Measurements from ENCODE around the gene RAP1B.

RAP1B gene

DNA sequence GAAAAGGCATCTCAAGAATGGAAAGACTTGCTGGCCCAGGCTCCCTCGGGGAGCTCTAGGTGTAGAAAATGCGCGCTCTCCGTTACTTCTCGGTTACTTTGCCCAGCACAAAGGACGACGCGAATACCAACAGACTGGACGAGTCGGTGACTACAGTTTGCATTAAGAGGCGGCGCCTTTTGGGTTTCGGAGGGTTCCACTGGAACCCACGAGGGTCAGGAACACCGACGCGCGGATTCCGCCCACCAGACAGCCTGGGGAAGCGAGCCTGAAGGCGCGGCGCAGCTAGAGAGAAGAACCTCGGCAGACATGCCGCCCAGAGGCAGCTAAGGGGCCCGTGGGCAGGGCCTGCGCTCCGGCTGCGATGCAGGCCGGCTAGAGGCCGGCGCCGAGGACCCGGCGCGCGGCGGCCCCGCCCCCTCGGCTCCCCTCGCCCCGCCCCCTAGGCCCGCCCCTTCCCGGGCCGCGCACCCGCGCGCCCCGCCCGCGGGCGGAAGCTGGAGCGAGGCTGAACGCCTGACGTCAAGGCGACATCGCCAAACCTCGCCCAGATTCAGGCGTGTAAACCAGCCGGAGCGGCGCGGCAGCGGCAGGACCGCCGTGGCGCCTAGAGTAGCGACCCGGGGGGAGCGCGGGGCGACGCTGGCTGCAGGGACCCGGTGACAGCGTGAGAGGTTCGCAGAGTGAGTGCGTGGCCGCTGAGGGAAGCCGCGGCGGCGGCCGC, at the start of gene RAP1B:
RAP1B (plus strand) TSS at position 530 of the 724 bp plus-strand sequence. CDS start 37,826 bp downstream, outside the sequence.
- DNase-seq: peak; percentile 91

DNA sequence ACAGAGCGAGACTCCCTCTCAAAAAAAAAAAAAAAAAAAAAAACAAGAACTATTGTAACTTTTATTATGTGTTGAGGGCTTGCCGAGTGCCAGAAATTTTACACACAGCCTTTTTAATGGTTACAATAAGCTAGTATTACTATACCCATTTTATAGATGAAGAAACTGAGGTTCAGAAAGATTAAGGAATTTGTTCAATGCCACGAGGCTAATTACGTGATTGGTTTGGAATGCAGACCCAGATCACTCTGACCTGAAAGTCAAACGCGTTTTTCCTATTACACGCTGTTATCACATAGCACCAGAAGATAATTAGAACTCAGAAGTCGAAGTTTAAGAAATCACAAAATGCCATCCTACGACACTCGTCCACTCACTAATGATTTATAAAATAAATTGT, 48.9 kb upstream of the RAP1B start:
- DNase-seq: no peak

DNA sequence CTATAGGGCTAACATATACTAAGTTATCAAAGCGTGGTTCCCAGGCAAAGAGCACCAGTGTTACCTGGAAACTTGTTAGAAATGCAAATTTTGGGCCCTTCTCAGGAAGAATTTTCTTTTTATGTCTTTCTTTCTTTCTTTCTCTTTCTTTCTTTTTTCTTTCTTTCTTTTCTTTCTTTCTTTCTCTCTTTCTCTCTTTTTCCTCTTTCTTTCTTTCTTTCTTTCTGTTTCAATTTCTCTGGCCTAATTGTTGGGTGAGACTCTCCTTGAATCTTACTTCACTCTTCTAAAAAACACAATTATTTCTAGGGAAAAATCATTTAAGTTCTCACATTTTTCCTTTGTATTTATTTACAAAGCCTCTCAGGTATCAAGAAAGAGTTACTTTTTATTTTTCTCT, 46.5 kb upstream of the RAP1B start:
- DNase-seq: no peak

DNA sequence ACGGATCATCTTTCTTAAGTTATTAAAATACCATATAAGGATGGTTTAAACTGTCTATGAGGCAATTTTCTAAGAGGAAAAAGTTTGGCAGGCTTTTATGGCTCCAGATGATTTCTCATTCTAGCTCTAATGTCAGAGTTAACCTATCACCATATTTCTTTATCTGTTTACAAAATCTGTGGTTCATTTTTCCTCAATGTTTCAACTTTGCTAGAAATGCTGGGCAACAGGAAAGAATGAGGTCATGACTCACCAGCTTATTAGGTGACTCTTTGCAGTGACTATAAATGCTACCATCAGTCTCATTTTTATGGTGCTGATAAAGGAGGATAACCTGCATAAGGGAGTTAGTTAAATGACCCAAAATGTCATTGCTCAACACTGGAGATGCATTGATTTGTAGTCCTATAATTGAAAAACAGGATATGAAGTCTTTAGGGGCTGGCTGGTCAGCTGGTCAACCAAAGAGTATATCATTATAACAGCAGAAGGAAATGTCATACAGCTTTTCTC, 45.3 kb upstream of the RAP1B start:
- no peak for DNase-seq

DNA sequence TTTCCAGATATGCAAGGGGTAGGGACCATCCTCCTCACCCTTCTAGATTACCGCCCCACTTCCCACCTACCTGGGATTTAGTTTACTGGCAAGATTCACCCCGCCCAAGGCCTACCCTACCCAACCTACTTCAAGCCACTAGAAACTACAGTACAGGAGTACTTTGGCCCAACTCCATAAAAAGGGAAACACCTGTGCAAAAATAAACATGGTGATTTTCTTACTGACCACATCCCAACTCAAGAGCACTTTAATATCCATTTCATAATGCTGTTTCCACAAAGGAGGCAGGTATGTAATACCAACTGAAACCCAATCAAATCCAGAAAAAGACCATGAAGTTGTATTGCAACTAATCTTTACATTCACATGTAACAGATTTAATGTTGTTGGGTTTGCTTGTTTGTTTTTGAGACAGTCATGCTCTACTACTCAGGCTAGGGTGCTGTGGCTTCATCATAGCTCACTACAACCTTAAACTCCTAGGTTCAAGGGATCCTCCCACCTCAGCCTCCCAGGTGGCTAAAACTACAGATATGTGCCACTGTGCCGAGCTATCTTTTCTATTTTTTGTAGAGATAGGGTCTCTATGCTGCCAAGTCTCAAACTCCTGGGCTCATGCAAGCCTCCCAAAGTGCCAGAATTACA, 41.7 kb upstream of the RAP1B start:
- peak; percentile 24 for DNase-seq

DNA sequence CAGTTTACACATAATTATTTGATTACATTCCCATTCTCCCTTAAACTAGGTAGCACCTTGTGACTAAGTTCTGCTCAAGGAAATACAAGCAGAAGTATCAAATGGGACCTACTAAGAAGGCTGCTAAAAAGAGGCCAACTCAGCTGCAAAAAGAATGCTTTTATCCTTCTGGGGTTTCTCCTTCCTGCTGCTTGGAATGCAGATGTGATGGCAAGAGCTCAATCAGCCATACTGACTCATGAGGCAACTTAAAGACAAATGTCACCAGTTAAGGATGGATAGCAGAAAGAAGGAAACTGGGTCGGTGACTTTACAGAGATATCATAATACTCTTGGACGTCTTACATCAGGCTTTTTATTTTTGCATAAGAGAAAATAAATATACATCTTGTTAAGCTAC, 38.0 kb upstream of the RAP1B start:
- no peak for DNase-seq

DNA sequence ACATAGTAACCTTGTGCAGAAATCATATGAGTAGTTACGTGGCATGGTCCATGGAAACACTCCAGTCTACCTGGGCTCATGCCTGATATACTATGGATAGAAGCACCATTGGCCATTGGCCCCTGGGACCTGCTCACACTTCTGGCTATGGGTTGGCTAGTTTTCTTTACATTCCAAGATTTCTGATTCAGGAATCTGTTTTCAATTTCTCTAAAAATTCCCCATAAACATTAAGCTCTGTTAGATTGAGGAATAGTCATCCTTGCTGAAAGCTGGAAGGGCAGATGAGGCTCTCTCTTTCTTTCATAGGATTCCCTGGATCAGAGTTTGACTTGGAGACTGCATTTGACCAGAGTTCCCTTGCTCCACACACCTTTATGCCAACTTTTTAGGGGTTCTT, 37.3 kb upstream of the RAP1B start:
- DNase-seq: no peak

DNA sequence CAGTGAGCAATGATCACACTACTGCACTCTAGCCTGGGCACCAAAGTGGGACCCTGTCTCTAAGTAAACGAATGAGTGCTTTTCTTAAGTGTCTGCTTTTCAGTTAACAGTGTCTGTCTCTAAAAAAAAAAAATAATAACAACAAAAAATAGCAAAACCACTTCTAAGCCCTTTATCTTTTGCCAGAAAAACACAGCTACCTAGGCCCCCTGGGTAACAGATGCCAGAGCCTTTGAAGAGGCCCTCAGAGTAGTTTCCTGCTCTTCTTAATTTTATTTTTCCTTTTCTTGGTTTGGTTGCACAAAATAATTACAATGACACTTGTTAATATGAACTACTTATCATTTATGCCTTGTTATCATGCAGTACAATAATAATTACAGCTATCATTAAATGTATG, 32.8 kb upstream of the RAP1B start:
- no peak for DNase-seq

DNA sequence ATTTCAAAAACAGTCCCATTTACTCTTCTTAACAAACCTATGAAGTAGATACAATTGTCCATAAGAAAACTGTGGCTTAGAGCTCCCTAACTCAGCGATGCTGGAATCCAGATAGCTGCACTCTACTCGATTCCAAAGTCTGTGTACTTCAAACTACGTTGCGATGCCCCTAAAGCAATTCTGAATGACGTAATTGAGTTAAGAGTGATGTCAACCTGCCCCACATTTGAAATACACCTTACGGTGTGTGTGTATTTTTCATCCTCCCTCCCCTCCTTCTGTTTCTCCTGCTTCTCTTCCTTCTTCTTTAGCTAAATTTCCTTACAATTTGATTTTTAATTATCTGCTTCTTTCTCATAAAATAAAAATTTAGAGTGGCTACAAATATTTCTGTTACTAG, 31.9 kb upstream of the RAP1B start:
- no peak for DNase-seq

DNA sequence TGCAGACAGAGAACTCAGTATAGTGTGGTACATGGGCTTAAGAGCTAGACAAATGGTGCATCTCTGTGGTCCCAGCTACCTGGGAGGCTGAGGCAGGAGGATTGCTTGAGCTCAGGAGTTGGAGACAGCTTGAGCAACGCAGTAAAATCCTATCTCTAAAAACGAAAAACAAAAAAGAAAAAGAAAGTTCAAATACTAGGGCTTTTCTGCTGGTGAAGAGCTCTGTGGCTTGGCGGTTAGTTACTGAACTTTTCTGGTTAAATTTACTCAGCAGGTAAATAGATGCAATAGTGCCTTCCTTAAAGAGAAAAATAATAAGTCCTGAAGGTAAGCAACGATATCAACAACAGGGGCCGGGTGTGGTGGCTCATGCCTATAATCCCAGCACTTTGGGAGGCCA, 31.4 kb upstream of the RAP1B start:
- DNase-seq: no peak

DNA sequence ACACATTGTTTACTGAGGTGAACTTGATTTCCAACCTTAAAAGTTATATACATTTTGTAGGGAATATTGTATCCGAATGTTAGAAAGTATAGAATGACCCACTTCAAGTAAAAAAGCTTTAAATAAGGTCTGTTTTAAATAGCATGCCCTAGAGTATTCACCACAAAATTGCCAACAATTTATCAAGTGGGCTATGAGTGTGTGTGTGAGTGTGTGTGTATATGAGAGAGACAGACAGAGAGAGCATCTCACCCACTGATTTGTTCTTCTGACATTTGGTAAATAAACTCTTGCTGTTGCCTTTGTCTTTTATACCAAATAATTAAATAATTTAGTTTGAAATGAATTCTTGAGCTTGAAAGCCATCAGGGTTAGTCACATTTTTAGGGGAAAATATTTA, 29.8 kb upstream of the RAP1B start:
- DNase-seq: no peak

DNA sequence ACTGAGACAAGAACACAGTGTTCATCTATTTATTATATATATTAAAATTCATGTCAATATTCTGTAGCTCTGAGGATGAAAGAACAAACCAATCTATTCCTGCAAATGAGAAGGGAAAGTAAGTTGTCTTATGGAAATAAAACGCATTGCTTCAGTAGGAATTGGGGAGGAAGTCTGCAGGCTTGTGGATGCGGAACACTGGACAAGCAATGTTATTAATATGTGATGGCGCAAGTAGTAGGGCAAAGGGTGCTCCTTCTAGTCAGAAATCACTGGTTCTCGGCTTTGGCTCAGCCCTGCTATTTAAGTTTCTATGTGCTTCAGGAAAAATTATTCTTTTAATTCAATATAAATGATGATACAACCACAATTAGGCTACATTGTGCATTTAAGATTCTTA, 28.8 kb upstream of the RAP1B start:
- no peak for DNase-seq

DNA sequence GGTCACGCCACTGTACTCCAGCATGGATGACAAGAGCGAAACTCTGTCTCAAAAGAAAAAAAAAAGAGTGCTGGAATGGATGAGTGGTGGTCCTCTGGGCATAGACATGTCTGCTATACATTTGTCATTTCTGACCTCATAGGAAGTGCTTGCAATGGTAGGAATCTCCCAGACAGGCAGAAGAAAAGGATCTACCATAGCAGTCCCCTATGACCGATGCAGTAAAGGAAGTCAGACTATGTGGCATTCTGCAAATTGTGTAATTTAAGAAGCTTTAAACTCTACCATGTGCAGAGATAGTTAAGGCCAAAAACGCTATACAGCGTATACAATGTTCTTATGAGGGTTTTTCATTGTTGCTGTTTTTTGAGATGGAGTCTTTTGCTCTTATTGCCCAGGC, 24.7 kb upstream of the RAP1B start:
- DNase-seq: no peak

DNA sequence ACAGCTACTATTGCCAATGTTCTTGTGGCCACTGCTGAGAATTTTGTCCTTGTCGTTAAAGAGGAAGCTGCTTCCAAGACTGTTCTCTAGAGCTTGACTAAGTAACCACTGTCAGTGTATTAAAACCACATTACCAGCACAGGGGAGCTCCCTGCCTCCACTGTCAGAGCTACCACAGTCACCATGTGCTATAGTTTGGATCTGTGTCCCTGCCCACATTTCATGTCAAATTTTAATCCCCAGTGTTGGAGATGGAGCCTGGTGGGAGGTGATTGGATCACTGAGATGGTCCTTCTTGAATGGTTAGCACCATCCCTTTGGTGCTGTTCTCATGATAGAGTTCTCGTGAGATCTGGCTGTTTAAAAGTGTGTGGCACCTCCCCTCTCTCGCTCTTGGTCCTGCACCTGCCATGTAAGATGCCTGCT, 23.2 kb upstream of the RAP1B start:
- no peak for DNase-seq

DNA sequence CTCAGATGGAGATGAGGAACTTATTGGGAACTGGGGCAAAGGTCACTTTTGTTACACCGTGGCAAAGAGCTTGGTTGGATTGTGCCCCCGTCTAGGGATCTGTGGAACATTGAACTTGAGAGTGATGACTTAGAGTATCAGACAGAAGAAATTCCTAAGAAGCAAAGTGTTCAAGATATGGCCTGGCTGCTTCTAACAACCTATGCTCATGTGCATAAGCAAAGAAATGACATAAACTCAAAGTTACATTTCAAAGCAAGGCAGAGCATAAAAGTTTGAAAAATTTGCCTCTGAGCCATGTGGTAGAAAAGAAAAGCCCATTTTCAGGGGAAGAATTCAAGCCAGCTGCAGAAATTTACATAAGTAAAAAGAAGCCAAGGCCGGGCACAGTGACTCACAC, 21.5 kb upstream of the RAP1B start:
- no peak for DNase-seq

DNA sequence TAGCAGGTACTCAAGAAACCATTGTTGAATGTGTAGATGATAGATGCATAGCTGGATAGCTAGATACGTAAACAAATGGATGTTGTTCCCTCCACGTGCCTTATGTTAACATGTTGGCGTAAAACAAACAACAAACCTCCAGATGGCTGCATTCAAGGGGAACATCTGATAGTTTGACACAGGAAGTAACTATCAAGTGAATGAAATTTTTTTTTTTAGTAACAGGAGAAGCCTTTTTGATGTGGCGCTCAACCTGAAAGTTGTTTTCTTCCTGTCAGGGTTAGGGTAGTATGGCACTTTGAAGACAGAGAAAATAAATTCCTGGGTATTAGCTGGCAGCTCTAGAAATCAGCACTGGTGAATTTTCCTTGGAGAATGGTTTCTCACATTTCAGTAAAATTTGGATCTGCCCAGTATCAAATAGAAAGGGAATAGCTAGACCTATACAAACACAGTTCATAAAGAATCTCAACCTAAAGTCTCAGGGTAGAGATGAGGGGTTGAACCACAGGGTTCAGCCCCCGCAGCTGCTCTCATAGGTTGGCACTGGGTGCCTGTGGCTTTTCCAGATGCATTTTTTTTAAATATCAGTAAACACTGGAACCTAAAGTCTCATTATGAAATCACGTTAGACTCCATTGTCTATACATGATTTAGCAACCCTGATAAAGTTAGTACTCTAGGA, 18.8 kb upstream of the RAP1B start:
- peak; percentile 38 for DNase-seq

DNA sequence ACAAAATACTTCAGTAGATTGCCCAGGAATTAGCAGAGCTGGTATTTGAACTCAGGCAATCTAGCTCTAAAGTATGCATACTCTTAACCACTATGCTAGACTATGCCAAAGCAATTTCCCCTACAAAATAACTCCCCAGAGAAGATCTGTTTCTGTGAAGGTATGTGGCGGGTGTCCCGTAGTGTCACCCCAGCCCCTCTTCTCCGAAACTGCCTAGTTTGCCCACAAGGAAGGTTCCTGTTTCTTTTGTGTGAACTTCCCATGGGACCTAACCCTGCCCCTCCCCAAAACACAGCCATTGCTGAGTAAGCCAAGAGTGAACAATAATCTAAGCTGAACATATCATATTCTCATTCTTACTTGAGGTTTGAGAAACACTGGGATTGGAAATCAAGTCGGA, 15.5 kb upstream of the RAP1B start:
- DNase-seq: no peak

DNA sequence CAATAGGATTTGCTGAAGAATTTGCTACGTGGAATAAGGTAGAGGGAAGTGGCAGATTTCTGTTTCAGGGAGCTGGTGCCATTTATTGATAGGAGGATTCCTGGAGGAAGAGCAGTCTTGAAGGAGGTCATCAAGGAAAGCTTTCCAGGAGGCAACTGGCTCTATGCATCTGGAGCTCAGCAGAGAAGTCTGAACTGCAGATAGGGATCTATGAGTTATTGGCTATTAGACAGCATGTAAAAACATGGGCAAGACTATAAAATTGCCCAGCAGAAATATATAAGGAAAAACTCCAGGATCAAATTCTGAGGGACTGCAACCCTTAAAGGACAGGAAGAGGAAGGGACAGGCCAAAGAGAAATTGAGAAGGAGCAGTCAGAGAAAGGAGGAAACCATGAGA, 8.9 kb upstream of the RAP1B start:
- DNase-seq: no peak

DNA sequence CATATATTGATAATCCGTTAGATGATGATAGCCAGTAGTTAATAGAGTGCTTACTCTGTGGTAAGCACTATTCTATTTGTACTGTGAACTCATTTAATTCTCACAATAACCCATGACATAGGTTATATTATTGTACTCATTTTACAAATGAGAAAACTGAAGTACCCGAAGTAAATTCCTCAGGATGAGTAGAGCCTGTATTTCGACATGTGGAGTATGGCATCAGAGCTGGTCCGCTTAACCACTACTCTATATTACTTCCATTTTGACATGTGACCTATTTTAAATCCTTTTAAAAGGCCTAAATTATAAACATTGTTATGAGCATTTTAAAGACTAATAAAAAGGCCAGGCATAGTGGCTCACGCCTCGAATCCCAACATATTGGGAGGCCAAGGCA, 8.0 kb upstream of the RAP1B start:
- DNase-seq: no peak

DNA sequence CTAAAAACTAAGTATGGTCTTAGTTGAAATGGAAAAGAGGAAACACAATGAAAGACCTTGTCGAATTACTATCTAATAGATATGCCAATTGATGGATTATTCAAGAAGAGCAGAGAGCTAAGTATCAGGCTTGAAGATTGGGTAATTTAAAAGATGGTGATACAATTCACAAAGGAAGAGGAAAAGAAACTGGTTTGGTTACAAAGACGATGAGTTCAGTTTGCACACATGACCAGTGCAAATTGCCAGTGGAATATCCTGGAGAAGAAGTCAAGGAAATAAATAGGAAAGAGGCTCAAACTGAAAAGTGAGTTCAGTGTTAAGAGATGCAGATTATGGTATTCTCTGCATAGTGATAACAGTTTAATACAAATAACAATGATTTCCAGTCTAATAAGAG, 2.5 kb upstream of the RAP1B start:
- no peak for DNase-seq

DNA sequence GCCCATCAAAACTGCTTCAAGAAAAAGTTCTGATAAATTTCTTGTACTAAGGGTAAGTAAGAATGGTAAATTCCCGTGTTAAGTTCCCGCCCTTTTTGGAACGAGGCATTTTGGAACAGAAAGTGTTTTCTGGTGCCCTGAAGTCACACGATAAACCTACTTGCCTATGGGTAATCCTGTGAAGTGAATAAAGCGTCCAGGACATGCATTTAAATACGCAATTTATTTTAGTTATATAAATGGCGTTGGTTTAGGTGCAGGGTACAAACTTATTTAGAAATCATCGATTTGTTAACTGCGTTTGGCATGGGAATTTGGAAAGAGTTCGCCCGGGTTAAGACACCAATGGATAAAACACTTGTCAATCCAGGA, 715 bp upstream of the RAP1B start:
- DNase-seq: no peak

DNA sequence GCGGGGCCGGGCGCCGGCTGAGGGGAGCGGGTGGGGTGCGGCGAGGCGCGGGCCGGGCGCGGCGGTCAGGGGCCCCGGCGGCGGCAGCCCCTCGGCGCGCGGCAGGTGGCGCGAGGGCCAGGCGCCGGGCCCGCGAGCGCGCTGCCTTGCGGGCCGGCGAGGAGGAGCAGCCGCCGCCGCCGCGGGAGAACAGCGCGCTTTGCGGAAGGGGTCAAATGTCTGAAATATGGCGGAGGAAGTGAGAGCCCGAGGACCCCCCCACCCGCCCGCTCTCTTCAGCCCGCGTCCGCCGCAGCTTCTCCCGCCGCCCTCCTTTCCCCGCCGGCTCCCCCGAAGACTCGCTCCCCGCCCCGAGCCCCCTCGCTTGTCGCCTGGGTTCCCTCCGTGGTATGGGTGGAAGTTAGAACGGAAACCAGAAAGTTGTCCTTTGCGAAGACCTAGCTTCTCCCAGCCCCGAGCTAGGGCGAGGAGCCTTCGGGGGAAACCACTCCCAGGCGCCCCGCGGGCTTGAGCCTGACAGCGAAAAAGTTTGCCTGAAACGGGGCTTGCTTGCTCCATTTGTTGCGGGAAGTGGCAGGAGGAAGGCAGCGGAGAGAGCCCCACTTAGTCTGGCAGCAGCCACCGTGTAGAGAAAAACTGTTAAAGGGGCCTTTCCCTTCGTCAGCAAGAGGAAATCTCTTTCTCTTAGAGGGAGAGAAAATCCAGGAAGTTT, 551 bp downstream of the RAP1B start:
- peak; percentile 33 for DNase-seq

DNA sequence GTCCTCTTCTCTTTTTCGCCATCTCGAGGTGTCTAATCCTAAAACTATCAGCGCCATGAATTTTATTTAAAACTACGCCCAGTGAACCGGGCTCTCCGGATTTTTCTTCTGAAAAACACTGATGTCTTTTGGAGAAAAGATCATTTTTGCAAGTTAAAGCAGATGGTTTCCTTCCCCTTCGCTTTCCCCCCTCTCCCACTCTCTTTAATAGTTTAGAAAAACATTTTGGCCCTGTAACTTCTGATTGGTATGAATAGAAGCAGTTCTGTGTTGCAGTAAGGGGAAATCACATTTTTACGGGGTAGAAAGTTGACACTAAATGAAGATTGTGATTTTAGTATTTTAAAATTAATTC, 1.1 kb downstream of the RAP1B start:
- no peak for DNase-seq

DNA sequence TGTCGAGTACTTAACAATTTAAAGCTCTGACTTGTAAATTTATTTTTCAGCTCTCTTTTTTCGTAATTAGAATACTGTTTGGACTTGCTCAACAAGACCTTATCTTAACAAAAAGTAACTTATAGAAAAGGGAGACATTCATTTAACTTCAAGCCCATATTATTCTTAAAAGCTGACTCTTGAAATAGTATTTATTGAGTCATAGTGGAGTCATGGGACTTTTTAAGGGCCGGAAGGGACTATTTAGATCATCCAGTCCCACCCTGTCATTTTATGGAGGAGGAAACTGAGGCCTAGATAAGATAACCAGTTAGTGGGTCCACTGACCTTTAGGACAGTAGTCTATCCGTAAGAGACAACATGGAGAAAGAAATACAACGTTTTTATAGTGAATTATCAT, 1.5 kb downstream of the RAP1B start:
- no peak for DNase-seq
